Activated naive CD4-positive, alpha-beta T cell treated with anti-CD3 and anti-CD28 coated beads, Interleukin-2, amount 10 ng/mL, durations not matched to agents 7 days and 5 days (primary cell): ENCODE measurements around the gene FTH1.
A peak's percentile ranks its signal among the peaks of the same experiment; 100 is the strongest.

Experiments
- CTCF ChIA-PET: fragments of 350-600 bp; sonication (Branson Sonifier 250); formaldehyde crosslinking; loops from one replicate; lab custom pipeline; 2021; ENCODE audit warnings: antibody characterized with exemption; lab: Charles Lee
- DNase-seq: peaks from one replicate; pipeline ENCODE4 v3.0.0-alpha.2; 2020
- H3K27ac Mint-ChIP-seq: one replicate; pipeline ENCODE4 v1.8.0; 2021; ENCODE audit warnings: mild to moderate bottlenecking, moderate library complexity, mixed read lengths
- H3K27me3 Mint-ChIP-seq: one replicate; pipeline ENCODE4 v1.8.0; 2021; ENCODE audit warnings: mild to moderate bottlenecking, mixed read lengths
- H3K36me3 Mint-ChIP-seq: one replicate; pipeline ENCODE4 v1.8.0; 2021; ENCODE audit warnings: mixed read lengths
- H3K4me1 Mint-ChIP-seq: one replicate; pipeline ENCODE4 v1.8.0; 2021; ENCODE audit warnings: mixed read lengths
- H3K4me3 Mint-ChIP-seq: one replicate; pipeline ENCODE4 v1.8.0; 2021; ENCODE audit warnings: mild to moderate bottlenecking, moderate library complexity, mixed read lengths
- H3K9me3 Mint-ChIP-seq: one replicate; pipeline ENCODE4 v1.8.0; 2021; ENCODE audit warnings: mixed read lengths

FTH1 gene

DNA sequence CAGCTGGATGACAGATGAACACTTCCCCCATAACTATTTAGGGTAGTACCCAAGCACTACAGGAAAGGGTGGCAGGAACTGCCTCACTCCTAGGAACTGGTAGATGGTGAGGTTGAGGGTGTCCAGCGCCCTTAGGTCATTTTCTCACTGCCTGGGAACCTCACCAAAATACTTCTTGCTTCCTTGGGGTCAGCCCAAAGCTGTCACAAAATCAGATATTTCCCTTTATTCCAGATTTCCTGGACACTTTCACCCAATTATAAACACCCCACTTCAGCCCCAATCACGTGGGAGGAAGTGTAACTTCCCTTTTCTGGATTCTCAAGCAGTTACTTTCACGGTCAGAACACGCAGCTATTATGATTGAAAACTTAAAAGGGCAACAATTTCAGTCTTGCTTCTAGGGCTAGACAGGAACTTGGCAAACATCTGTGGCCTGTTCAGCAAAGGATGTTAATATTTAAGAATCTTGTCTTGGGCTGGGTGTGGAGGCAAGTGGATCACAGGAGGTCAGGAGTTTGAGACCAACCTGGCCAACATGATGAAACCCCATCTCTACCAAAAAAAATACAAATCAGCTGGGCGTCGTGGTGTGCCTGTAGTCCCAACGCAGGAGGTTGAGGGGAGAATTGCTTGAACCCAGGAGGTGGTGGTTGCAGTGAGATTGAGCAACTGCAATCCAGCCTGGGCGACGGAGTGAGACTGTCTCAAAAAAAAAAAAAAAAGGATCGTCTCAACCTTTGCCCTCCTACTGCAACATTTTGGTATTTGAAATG is 4.0 kb downstream of the FTH1 start:
- DNase-seq = no peak
- H3K4me1 Mint-ChIP-seq = peaks cover 39% of the 10 kb centered on the region
- peak overlapping the region; percentile 76 for H3K27ac Mint-ChIP-seq
- CTCF ChIA-PET = interaction anchor here (0.7 to 1.7 kb wide), 6 partner anchors 9 to 118 kb away, joined by 3 to 9 read pairs (median 4); no protein-coding TSS in a partner anchor
- no peaks in the 10 kb centered on the region for H3K9me3 Mint-ChIP-seq
- H3K36me3 Mint-ChIP-seq = peaks cover 46% of the 10 kb centered on the region
- peak overlapping the region; percentile 24 for H3K4me3 Mint-ChIP-seq
- H3K27me3 Mint-ChIP-seq = peaks cover 6% of the 10 kb centered on the region

DNA sequence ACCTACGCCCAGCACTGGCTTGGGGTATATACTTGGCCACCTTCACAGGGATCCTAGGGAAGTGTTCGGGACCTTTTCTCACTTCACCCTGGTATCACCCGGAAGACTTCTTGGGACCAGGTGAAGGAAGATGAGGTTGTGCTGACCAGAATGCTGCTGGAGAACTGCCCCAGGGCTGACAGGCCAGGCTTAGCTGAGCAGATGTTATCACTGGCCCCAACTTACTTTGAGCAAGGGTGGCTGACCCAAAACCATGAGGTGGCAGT is 4.5 kb downstream of the FTH1 start:
- Mint-ChIP-seq H3K4me1 (peaks cover 35% of the 10 kb centered on the region), H3K36me3 (peaks cover 41% of the 10 kb centered on the region), H3K9me3 (no peaks in the 10 kb centered on the region), H3K27ac (peak overlapping the region; percentile 63), H3K4me3 (no peak overlapping the region), H3K27me3 (peaks cover 6% of the 10 kb centered on the region)
- CTCF ChIA-PET = interaction anchor here (0.7 to 1.7 kb wide), 4 partner anchors 10 to 119 kb away, joined by 3 to 9 read pairs (median 4); no protein-coding TSS in a partner anchor
- DNase-seq = no peak

DNA sequence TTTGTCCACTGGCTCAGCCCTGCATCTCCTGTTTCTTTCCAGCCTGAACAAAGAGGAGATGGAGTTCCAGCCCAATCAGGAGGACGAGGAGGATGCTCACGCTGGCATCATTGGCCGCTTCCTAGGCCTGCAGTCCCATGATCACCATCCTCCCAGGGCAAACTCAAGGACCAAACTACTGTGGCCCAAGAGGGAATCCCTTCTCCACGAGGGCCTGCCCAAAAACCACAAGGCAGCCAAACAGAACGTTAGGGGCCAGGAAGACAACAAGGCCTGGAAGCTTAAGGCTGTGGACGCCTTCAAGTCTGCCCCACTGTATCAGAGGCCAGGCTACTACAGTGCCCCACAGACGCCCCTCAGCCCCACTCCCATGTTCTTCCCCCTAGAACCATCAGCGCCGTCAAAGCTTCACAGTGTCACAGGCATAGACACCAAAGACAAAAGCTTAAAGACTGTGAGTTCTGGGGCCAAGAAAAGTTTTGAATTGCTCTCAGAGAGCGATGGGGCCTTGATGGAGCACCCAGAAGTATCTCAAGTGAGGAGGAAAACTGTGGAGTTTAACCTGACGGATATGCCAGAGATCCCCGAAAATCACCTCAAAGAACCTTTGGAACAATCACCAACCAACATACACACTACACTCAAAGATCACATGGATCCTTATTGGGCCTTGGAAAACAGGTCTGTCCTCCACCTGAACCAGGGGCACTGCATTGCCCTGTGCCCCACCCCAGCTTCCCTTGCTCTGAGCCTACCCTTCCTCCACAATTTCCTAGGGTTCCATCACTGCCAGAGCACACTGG is 5.0 kb downstream of the FTH1 start:
- DNase-seq = no peak
- Mint-ChIP-seq H3K9me3 (no peaks in the 10 kb centered on the region), H3K4me1 (peaks cover 35% of the 10 kb centered on the region), H3K27me3 (peaks cover 6% of the 10 kb centered on the region), H3K4me3 (no peak overlapping the region), H3K27ac (peak overlapping the region; percentile 38), H3K36me3 (peaks cover 41% of the 10 kb centered on the region)
- CTCF ChIA-PET = interaction anchor here (0.7 to 1.7 kb wide), 5 partner anchors 10 to 146 kb away, joined by 3 to 9 read pairs (median 4); no protein-coding TSS in a partner anchor

DNA sequence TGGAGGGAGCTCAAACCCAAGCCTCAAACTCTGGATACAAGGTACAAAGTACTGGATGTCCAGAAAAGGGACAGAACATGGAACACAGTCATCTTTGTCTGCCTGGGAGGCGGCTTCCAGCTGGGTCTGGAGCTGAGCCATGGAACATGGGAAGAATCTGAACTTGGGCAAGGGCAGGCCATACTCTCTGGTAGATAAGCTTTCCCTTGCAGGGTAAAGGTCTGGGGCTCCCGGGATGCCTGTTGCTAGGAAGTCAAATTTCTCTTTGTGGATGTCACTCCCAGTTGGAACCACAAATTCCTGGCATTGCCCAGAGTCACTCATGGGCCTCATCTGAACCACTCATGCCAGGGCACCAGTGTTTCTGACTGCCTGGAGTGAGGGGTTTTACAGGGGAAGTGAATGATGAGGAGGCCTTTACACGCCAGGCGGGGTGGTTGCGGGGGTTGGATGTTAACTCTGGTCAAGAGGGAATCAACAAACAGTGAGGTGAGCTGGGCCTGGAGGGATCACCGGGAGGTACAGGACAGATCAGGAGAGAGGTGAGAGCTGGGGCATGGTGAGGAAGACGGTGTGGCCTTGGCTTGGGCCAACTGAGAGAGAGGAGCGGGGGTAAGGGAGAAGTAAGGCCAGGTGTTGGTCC is 5.7 kb downstream of the FTH1 start:
- no peaks in the 10 kb centered on the region for H3K9me3 Mint-ChIP-seq

DNA sequence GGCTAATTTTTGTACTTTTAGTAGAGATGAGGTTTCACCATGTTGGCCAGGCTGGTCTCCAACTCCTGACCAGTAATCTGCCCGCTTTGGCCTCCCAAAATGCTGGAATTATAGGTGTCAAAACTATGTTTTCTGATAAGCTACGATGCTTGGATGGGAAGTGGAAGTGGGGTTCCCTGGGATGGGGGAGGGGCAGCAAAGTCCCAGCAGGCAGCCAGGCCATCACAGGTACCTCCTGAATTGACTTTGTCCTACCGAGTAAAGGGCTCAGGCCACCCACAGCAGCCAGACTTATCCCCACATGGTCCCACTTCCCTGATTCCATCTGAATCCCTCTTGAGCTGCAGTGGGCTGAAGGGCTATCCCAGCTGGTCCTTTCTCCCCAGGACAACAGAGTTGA is 6.9 kb downstream of the FTH1 start:
- Mint-ChIP-seq H3K4me1 (peaks cover 40% of the 10 kb centered on the region), H3K27ac (no peak overlapping the region), H3K27me3 (peaks cover 22% of the 10 kb centered on the region)

More for the DNA sequence above, 5.7 kb downstream of the FTH1 start:
- CTCF ChIA-PET = interaction anchor here (1.1 to 1.7 kb wide), 5 partner anchors 14 to 147 kb away, joined by 3 to 9 read pairs (median 4); no protein-coding TSS in a partner anchor
- Mint-ChIP-seq H3K36me3 (peaks cover 40% of the 10 kb centered on the region), H3K4me1 (peaks cover 35% of the 10 kb centered on the region), H3K4me3 (no peak overlapping the region), H3K27me3 (peaks cover 10% of the 10 kb centered on the region), H3K27ac (no peak overlapping the region)
- no peak for DNase-seq

DNA sequence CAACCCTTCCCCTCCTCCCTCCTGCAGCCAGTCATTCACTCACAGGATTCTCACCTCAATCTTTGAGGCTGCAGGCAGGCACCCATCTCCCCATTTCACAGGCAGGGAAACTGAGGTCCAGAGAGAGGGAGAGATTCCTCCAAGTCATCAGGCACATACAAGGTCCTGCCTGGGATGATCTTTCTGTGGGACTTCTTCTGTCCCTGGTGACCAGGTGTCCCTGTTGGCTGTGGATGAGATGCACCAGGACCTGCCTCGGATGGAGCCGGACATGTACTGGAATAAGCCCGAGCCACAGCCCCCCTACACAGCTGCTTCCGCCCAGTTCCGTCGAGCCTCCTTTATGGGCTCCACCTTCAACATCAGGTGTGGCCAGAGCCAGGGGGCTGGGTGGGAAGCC is 7.8 kb downstream of the FTH1 start:
- H3K9me3 Mint-ChIP-seq = no peaks in the 10 kb centered on the region
- no peak for DNase-seq
- H3K4me3 Mint-ChIP-seq = no peak overlapping the region
- peaks cover 23% of the 10 kb centered on the region for H3K36me3 Mint-ChIP-seq
- H3K27ac Mint-ChIP-seq = no peak overlapping the region
- H3K4me1 Mint-ChIP-seq = peaks cover 36% of the 10 kb centered on the region
- H3K27me3 Mint-ChIP-seq = peaks cover 30% of the 10 kb centered on the region
- CTCF ChIA-PET = interaction anchor here (1.1 kb wide), 1 partner anchor 9 kb away, joined by 4 read pairs; no protein-coding TSS in a partner anchor

More for the DNA sequence above, 6.9 kb downstream of the FTH1 start:
- CTCF ChIA-PET = interaction anchor here (1.2 to 1.6 kb wide), 3 partner anchors 12 to 122 kb away, joined by 3 to 6 read pairs (median 4); no protein-coding TSS in a partner anchor
- DNase-seq = no peak
- Mint-ChIP-seq H3K9me3 (no peaks in the 10 kb centered on the region), H3K4me3 (no peak overlapping the region), H3K36me3 (peaks cover 31% of the 10 kb centered on the region)

DNA sequence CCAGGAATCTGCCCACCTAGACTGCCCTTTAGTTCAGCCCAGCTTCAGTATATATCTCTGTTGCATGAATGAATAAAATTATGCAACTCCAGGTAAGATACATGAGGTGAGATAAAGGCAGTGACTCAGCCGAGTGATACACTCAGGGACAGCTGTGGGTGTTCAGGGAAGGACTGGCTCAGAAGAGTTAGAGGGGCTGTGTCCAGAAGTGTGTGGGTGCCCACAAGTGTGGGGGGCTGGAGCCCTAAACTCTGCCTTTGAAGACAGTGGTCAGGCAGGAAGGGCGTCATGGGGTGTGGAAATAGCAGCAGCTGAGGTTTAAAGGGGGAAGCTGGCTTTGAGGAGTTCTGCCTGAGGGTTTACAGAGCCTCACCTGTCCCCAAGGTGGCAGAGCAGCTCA is 8.3 kb downstream of the FTH1 start:
- peaks cover 31% of the 10 kb centered on the region for H3K4me1 Mint-ChIP-seq
- H3K9me3 Mint-ChIP-seq = no peaks in the 10 kb centered on the region
- H3K27me3 Mint-ChIP-seq = peaks cover 36% of the 10 kb centered on the region
- peaks cover 17% of the 10 kb centered on the region for H3K36me3 Mint-ChIP-seq
- no peak for DNase-seq
- H3K27ac Mint-ChIP-seq = no peak overlapping the region
- CTCF ChIA-PET = interaction anchor here (1.1 to 1.5 kb wide), 2 partner anchors 8 to 122 kb away, joined by 4 to 5 read pairs; no protein-coding TSS in a partner anchor
- H3K4me3 Mint-ChIP-seq = no peak overlapping the region

DNA sequence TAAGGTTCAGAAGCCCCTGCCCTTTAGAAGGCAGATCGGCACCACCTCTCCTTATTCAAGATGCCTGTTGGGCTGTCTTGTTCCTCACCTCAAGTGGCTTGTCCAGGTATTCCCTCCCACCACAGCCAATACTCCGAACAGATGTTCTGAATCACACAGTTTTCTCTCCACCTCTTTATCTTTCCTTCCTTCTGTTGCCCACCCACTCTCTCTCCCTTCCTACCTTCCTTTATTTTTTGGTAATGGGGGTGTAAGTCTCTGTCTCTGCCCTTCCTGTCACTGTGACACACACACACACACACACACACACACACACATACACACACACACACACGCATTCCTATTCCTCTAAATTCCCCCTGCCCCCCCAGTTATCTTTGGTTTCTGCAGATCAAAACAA is 8.8 kb downstream of the FTH1 start:
- peaks cover 41% of the 10 kb centered on the region for H3K27me3 Mint-ChIP-seq
- H3K4me3 Mint-ChIP-seq = no peak overlapping the region
- H3K9me3 Mint-ChIP-seq = no peaks in the 10 kb centered on the region
- H3K36me3 Mint-ChIP-seq = peaks cover 12% of the 10 kb centered on the region
- peaks cover 25% of the 10 kb centered on the region for H3K4me1 Mint-ChIP-seq
- H3K27ac Mint-ChIP-seq = no peak overlapping the region
- no peak for DNase-seq
- CTCF ChIA-PET = interaction anchor here (1.1 to 1.5 kb wide), 2 partner anchors 8 to 123 kb away, joined by 4 to 5 read pairs; no protein-coding TSS in a partner anchor

DNA sequence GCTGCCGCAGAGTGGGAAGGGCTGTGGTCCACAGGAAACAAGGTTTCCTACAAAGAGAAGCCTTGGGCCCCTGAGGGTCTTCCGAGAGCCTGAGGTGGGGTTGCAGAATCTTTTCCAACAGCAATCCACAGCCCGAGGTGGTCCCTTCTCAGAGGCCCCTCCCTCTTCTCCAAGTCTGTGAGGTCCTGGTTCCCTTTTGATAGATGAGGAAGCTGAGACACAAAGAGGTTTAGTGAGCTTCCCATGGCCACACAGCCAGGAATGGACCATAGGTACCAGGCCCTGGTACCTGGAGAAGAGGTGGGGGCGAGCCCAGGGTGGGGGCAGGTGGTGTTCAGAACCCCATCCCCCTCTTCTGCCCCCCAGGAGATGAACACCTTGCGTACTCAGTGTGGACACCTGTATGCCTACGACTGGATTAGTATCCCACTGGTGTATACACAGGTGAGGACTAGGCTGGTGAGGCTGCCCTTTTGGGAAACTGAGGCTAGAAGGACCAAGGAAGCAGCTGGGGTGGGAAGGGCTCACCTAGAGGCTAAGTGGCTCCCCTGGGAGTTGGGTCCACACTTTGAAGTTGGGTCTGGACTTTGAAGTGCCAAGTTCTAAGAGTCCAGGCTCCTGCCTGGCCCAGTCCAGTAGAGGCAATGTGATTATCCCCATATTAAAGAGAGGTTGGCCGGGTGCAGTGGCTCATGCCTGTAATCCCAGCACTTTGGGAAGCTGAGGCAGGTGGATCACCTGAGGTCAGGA is 10.2 kb downstream of the FTH1 start:
- Mint-ChIP-seq H3K36me3 (no peaks in the 10 kb centered on the region), H3K4me1 (peaks cover 14% of the 10 kb centered on the region), H3K9me3 (no peaks in the 10 kb centered on the region), H3K27me3 (peaks cover 45% of the 10 kb centered on the region), H3K27ac (no peak overlapping the region), H3K4me3 (no peak overlapping the region)
- CTCF ChIA-PET = interaction anchor here (1.3 kb wide), 1 partner anchor 10 kb away, joined by 4 read pairs; no protein-coding TSS in a partner anchor
- DNase-seq = no peak

DNA sequence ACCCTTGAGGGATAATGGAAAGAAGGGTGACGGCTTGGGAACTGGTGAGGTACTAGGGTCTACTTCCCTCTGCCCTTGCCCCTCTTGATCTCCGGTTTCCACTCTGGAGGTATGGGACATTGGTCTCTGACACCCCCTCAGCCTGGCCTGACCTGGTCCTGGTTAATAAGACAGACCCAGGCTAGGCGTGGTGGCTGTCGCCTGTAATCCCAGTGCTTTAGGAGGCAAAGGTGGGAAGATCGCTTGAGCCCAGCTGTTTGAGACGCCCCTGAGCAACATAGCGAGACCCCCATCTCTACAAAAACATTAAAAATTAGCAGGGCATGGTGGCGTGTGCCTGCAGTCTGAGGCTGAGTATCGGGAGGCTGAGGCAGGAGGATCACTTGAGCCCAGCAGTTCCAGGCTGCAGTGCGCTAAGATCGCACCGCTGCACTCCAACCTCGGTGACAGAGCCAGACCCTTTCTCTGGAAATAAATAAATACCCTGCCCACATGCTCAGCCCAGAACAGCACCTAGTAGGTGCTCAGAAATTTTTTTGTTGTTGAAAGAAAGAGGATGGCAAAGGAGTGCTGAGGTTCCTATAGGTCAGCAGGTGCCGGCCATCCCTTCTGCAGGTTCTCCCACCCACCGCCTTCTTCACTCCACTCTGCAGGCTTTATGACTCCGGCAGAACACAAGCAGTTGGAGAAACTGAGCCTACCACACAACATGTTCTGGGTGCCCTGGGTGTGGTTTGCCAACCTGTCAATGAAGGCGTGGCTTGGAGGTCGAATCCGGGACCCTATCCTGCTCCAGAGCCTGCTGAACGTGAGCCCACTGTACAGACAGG is 11.0 kb downstream of the FTH1 start:
- Mint-ChIP-seq H3K36me3 (no peaks in the 10 kb centered on the region), H3K4me1 (peaks cover 14% of the 10 kb centered on the region), H3K27me3 (peaks cover 45% of the 10 kb centered on the region), H3K4me3 (no peak overlapping the region), H3K27ac (no peak overlapping the region), H3K9me3 (no peaks in the 10 kb centered on the region)
- CTCF ChIA-PET = interaction anchor here (1.9 kb wide), 1 partner anchor 151 kb away, joined by 6 read pairs; no protein-coding TSS in a partner anchor
- no peak for DNase-seq

DNA sequence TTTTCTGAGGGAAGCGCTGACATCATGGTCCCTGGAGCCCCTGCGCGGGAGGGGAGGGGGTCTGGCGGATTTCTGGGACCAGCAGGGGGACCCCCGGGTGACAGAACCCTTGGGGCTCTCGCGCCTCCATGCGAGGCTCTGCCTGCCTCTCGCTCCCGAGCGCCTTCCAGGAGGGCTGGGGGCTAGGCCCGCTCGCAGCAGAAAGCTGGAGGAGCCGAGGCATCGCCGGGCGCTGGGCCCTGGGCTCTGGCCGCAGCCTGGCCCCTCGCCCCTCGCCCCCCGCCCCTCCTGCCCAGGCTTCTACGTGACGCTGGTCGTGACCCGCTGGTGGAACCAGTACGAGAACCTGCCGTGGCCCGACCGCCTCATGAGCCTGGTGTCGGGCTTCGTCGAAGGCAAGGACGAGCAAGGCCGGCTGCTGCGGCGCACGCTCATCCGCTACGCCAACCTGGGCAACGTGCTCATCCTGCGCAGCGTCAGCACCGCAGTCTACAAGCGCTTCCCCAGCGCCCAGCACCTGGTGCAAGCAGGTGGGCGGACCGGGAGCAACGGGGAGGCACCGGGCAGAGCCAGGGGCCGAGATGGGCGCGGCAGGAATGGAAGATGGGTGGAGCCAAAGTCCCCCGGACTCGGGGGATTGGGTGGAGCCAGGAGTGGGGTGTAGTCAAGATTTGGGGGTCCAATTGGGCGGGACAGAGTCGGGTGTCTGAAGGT is 11.9 kb downstream of the FTH1 start:
- Mint-ChIP-seq H3K9me3 (no peaks in the 10 kb centered on the region), H3K27ac (no peak overlapping the region), H3K4me1 (peaks cover 14% of the 10 kb centered on the region), H3K4me3 (no peak overlapping the region), H3K27me3 (peaks cover 45% of the 10 kb centered on the region), H3K36me3 (no peaks in the 10 kb centered on the region)
- CTCF ChIA-PET = interaction anchor here (1.9 kb wide), 1 partner anchor 152 kb away, joined by 6 read pairs; no protein-coding TSS in a partner anchor
- peak; percentile 49 for DNase-seq

DNA sequence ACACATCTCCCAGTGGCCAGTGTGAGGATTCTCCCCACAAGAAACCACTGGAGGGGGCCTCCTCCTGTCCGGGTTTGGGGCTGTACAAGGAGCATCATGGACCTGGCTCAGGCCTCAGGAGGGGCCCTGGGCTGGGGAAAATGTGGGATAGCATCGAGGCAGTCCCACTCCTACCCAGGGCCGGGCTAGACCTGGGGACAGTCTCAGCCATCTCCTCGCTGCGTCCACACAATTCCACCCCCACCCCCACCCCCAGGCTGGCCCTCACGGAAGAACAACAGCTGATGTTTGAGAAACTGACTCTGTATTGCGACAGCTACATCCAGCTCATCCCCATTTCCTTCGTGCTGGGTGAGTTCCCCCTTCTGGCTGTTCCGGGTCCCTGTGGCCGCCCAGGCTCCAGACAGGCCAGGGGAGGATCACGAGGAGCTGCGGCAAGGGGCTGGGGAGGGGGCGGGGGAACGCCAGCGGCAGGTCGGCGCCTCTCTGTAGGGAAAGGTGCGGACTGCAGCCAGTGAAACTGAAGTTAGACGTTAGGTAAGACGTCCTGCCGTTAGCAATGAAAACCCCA is 12.5 kb downstream of the FTH1 start:
- Mint-ChIP-seq H3K9me3 (no peaks in the 10 kb centered on the region), H3K27me3 (peaks cover 45% of the 10 kb centered on the region), H3K4me1 (peaks cover 14% of the 10 kb centered on the region), H3K36me3 (no peaks in the 10 kb centered on the region), H3K4me3 (no peak overlapping the region), H3K27ac (no peak overlapping the region)
- no peak for DNase-seq
- CTCF ChIA-PET = interaction anchor here (1.9 kb wide), 1 partner anchor 152 kb away, joined by 6 read pairs; no protein-coding TSS in a partner anchor
